HG03460 (cell line): ENCODE measurements around the gene XPO5.
"Not testable (repeated sequence)": the region's sequence is repeated elsewhere in the genome, so short reads cannot be mapped to it uniquely, and the experiment has no call there.

Source experiments
- ATAC-seq: cut with Tn5 transposase; IDR thresholded peaks from one replicate; pipeline ENCODE4 v1.9.1; 2021; ENCODE audit not compliant: unreplicated experiment

XPO5 gene

DNA sequence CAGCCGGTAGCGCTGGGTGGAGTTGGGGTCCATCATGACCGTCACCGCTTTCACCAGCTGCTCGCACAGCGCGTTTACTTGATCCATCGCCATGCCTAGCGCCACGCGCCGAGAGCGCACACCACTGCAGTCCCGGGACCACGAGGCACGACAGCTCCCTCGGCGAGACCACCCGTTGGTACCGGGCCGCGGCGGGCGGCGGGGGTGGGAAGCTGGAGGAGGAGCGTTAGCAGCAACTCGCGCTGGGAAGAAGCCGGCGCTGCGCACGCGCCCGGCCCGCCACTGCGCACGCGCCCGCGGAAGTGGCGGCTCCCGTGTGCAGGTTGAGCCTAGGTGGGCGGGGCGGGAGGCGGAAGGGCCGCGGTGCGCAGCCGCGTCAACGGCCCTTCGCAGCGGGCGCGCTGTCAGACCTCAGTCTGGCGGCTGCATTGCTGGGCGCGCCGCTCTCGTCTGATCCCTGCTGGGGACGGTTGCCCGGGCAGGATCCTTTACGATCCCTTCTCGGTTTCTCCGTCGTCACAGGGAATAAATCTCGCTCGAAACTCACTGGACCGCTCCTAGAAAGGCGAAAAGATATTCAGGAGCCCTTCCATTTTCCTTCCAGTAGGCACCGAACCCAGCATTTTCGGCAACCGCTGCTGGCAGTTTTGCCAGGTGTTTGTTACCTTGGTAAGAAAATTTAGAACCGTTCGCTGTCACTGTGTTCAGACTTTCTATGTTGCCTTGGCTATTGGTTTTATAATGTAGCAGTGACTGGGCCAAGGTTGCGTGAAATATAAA is at the start of gene XPO5, which contains the start of gene POLH:
TSS of gene XPO5 (minus strand) at position 267 of the 780 bp plus-strand sequence. CDS start at position 93, 174 bp downstream.
TSS of gene POLH (plus strand) at position 414 of the 780 bp plus-strand sequence. CDS start 6,135 bp downstream, outside the sequence.
- ATAC-seq = peak; percentile 88

DNA sequence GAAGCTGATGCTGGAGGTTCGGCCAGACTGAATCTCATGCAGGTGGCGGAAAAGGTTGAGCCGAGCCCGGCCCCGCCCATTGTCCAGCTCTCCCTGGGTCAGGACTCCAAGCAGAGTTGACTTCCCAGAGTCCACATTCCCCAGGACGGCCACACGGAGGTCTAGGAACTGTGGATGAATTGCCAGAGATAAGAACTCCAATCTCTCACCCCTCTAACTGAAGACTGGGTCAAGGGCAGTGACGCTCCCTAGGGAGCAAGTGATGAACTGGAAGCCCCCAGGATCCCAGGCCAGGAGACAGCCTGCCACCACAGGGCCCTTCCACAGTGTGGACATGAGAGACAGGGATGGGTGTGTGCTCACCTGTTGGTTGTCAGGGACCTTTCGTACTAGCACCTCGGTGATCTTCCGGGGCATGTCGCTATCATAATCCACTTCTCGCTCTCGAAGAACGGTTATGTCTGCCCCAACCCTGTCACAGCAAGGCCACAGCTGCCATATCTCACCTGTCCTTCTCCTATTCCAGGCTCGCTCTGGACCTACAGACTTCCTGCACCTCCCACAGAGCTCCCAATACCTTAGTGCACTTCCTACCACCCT is 49.7 kb upstream of the XPO5 start:
- no peak for ATAC-seq

DNA sequence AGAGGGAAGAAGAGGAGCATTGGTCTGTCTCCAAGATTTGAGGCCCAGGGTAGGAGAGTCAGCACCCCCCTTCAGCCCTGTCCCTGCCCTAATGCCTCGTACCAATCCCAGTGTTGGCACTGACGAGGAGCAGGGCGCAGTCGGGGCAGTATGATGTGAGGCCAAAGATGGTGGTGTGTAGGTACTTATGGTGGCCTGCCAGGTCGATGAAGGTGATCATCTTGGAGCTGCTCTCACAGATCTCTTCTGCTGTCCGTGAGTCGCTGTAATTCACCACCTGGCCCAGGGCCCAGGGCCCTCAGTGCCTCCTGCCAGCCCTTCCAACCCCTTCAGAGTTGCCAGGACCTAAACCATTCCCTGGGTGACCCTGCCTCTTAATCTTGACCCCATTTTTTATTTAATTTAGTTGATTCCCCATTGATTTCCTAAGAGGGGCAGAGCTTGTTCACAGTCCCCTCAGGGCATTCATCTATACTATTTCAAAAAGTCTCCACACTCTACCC is 49.0 kb upstream of the XPO5 start:
- ATAC-seq = no peak

DNA sequence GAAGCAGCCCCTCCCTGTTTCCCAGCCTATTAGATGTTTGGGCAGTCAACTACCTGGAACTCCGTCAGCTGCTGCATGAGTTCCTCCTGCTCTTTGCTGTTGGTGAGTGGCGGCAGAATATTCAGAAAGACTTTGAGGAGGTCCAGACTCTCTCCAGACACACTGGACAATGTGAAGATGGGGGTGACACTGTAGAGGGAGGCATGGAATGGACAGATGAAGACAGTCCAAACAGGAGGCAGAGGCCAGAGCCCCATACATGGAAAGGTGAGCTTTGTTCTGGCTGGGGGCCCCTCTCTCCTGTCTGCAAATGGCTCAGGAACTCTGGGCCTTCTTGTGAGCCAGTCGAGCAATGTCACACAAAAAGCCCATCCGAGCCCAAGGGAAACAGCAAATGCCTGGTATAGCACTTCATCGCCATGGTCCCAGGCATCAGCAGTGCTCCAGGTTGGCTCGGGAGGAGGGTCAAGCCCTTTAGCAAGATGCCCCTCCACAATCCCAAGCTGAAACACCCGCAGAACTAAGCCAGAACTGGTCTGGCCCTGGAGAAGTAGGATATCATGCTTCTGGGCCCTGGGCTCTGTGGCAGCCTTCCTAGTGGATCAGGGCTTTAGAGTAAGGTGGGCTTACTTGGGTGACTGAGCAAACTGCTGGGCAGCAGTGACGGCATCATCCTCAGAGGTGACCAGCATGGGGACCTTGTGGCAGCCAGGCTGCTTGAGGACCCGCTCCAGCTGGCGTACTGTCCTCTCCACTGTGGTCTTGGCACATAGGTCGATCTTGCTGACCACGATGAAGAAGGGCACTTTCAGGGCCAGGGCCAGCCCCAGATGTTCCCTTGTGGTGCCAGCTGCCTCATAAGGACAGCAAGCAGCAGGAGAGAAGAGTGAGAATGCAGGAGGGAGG is 48.3 kb upstream of the XPO5 start:
- no peak for ATAC-seq

DNA sequence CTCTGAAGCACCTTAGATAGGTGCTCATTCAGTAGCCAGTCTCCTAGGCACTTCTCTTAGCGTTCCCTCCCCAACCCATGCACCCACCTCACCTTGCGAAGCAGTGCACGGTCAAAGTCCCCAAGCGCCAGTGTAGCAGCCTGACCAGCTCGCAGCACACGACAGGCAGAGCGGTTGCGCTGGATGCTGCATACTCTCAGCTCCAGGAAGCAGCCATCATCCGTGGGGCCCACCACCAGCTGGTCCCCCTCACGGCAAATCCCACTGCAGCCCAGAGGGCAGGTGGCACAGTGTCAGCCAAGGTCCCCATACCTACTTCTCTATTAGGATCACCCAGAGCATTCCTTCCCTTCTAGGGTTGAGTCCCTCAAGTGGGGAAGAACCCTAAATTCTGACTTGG is 46.7 kb upstream of the XPO5 start:
- no peak for ATAC-seq

DNA sequence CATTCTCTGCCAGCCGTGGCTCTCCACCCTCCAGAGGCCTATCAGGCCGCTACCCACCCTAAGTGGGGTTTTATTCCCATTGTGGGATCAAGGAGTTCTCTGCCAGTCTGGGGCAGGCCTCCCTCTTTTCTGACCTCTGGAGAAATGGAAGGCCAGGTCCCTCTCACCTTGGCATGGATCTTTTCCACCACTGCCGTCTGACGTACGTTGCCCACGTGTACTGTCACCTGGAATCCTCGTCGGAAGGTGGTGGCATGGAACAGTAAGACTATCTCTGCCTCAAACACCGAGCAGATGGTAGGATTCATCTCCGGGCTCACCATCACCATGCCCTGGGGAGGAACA is 46.0 kb upstream of the XPO5 start:
- ATAC-seq = no peak

DNA sequence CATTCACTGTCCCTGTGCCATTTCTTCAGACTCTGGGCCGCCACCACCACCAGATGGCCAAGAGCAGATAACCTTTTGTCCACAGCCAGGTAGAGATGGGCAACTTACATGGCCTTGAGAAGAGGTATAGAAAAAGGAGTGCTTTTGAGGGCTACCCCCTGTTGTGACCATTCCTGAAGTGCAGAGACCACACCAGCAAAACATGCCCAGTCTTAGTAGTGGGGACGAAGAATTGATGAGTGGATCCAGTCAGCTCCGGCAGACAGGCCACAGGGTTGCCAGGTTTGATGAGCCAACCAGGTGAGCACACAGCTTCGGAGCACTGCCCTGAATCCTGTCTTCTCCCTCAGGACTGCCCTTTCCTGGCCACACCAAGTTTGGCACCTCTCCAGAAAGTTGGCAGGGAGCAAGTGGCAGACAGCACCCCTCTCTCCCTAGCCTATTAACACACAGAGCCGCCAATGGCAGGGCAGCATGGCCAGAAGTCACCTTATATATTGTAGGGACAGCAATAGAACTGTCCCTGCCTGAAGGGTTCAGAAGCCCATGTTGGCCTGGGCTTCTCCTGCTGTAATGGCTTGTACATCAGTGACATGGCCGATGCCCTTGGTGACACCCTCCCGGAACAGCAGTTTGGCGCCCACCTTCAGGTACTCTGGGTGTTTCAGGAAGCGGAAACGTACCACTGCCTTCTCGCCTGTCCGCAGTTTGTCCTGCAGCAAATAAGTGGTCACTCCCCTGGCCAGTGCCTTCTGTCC is 45.4 kb upstream of the XPO5 start:
- no peak for ATAC-seq

DNA sequence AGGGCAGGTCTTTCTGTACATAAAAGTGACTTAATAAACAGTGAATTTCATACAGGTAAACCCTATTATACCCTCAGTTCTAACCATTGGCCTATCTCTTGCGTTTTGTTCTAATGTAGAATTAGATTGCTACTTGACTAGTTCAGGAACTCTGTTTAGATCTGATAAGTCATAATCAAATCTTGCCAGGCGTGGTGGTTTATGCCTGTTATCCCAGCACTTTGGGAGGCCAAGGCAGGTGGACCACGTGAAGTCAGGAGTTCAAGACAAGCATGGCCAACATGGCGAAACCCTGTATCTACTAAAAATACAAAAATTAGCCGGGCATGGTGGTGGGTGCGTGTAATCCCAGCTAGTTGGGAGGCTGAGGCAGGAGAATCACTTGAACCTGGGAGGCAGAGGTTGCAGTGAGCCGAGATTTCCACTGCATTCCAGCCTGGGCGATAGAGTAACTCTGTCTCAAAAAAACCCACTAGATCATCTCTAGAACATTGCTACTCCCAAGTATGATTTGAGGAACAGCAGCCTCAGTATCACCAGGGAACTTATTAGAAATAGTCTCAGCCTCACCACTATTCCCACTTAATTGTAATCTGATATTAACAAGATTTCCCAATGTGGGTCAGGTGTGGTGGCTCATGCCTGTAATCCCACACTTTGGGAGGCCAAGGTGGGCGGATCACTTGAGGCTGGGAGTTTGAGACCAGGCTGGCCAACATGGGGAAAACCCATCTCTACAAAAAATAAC is 41.1 kb upstream of the XPO5 start:
- no peak for ATAC-seq

DNA sequence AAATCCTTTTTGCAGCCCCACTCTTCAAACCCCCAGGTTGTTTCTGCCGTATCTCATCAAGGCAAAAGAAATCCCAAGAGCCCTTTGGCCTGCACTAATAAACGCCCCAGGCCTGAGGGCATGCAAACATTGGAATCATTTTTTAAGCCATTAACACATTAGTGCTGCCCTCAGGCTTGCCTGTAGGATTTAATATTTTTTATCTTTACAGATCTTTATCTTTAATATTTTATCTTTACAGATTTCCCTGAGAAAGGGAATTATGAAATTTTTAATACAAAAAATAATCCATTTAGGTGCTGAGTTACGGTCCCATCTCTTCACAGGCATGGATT is 38.5 kb upstream of the XPO5 start:
- no peak for ATAC-seq

DNA sequence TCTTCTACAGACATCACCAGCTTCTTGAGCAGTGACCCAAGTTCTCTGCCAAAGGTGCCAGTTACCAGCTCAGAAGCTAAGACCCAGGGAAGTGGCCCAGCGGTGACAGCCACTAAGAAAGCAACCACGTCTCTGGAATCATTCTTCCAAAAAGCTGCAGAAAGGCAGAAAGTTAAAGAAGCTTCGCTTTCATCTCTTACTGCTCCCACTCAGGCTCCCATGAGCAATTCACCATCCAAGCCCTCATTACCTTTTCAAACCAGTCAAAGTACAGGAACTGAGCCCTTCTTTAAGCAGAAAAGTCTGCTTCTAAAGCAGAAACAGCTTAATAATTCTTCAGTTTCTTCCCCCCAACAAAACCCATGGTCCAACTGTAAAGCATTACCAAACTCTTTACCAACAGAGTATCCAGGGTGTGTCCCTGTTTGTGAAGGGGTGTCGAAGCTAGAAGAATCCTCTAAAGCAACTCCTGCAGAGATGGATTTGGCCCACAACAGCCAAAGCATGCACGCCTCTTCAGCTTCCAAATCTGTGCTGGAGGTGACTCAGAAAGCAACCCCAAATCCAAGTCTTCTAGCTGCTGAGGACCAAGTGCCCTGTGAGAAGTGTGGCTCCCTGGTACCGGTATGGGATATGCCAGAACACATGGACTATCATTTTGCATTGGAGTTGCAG is 38.0 kb upstream of the XPO5 start:
- no peak for ATAC-seq

DNA sequence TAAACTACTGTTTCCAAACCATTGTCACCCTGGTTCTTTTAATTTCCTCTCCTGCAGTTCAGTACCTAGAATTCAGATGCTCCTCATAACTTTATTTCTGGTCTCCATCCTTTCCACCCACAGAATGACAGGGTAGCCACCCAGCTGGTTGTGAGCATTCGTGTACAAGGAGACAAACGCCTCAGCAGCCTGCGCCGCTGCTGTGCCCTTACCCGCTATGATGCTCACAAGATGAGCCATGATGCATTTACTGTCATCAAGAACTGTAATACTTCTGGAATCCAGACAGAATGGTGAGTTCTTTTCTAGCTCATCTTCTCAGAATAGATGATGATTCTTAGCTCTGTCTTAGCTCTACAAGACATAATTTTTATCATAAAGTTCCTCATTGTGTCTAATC is 34.6 kb upstream of the XPO5 start:
- no peak for ATAC-seq

DNA sequence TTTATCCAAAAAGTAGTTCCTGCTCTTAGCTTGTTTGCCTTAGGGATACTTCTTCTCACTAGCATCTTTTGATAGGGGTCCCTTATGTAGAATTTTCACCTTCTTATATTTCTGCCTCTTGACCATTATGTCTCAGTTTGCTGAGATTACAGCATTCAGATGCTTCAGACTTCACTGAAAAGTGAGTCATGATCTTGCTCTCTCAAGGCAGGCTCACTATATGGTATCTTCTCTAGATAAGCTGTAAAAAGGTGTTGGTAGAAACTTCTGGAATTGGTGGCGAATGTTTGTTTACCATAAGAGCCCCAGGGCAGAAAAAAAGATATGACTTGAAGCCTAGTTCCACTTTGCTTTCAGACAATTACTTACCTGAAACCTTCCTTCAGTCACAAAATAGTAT is 33.6 kb upstream of the XPO5 start:
- ATAC-seq = no peak

DNA sequence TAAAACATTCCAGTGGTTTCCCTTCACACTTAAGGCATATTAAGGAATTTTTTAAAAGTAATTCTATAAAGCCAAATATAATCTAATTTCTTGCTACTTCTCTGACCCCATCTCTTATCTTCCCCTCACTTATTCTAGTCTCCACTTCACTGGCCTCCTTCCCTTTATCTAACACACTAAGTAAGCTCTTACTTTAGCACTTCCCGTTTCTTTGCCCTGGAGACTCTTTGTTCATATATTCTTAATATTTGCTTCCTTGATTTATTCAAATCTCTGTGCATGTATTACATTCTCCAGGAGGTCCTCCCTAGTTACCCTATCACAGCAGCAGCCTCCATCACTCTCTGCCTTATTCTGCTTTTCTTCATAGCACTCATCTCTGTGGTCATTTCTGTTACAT is 33.0 kb upstream of the XPO5 start:
- no peak for ATAC-seq

DNA sequence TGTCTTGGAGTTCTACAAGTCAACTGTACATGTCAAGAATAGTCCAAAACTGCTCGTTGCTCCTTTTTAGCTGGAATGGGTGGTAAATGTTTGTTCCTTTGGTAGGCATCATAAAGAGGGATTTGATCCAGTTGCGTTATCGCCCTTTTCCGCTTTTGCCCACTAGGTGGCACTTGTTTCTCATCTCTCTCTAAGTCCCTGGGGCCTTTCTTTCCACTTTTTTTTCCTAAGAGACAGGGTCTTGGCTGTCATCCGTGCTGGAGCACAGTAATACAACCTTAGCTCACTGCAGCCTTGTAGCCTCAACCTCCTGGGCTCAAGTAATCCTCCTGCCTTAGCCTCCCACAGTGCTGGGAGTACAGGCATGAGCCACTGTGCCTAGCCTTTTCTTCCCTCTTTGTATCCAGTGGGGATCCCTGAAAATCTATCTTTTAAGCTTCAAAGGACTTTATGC is 32.5 kb upstream of the XPO5 start:
- no peak for ATAC-seq

DNA sequence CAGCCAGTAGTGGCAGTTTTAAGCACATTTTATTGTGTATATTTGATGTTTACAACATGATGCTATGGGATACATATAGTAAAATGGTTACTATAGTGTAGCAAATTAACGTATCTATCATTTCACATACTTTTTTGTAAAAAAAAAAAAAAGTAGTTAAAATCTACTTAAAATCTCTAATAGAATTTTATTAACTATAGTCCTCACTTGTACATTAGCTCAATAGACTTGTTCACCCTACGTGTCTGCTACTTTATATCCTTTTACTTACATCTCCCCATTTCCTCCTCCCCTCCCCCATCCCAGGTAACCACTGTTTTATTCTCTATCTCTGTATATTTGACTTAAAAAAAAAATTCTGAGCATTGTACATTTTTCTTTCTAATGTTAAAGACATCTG is 30.2 kb upstream of the XPO5 start:
- ATAC-seq = no peak

DNA sequence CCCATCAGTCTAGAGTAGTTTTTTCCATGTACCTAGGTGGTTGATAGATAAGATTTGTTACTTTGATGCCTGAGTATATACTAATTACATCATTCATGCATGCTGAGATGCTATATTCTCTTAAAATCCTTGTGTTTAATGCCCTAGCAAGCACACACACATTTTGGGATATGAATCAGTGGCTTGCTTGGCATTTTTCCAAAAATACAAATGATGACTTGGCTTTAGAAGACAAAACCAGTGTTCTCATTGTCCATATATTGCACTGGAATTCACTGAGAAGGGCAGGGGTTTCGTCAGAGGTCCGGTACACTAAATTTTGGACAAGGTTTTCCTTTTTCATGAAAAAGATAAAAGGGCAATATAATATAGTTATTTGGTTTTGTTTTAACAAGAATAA is 28.3 kb upstream of the XPO5 start:
- ATAC-seq = no peak

DNA sequence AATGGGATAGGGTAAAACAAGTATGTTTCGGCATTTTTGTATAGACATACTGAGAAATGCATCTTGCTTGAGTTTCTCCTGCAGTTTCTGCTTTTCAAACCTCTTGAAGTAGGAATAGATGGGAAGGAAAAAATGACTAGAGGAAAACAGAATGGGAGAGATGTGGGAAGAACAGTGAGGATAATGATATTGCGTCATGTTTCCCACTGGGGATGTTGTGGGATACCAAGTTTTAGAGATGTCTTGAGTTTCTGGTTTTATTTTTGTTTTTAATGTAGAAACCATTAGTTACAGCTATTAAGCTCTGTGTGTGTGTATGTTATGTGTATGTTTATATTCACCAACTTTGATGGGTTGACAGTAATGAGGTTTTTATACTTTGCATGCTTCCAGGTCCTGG is 24.8 kb upstream of the XPO5 start:
- no peak for ATAC-seq

DNA sequence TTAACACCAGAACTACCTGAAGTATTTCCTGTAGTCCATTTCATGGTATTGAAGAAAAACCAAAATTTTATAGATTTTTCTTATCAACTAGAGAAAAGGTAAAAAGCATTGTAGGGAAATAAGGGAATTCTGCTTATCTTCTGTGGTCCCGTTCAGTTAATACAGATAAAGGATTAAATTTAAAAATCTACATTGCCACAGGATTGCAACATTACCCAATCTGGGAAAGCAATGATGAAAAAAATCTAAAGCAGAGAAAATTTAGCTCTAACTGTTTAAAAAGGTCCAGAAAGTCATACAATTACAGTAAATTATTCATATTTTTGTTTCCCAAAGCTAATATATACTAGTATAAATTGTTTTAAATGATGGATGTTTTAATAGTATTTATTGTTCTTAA is 18.1 kb upstream of the XPO5 start:
- no peak for ATAC-seq

DNA sequence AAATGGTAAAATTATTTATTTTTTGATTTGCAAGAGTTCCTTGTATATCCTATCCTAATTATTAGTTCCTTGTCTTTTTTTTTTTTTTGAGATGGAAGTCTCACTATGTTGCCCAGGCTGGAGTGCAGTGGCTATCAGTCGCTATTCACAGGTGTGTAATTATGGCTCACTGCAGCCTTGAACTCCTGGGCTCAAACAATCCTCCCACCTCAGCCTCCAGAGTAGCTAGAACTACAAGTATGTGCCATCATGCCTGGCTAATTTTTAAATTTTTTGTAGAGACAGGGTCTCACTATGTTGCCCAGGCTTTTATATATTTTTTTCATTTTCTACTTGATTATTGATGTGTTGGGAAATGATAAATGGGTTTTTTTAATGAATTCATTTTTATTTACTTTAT is 13.7 kb upstream of the XPO5 start:
- not testable (repeated sequence) for ATAC-seq

DNA sequence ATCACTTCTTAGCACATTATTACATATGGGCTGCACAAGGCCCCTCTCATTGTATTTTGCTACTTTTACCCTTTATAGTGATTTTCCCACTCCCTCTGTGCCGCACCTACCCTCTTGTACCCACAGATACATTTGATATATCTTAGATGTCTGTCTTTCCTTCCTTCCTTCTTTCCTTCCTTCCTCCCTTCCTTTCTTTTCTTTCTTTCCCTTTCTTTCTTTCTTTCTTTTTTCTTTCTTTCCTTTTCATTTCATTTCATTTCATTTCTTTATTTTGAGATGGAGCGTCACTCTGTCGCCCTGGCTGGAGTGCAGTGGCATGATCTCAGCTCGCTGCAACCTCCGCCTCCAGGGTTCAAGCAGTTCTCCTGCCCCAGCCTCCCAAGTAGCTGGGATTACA is 12.4 kb upstream of the XPO5 start:
- ATAC-seq = no peak
